Brain microvascular endothelial cell (primary cell): Measurements from ENCODE around the gene RYR2.

ENCODE experiments used
- DNase-seq: peaks from one replicate; pipeline ENCODE4 v3.0.0-alpha.2; 2020
- H3K27ac ChIP-seq: fragments of 250-450 bp; sonication (Bioruptor Pico); 2 replicates; pipeline ENCODE4 v1.5.1; 2020; ENCODE audit warnings: mild to moderate bottlenecking, moderate library complexity
- H3K27me3 ChIP-seq: fragments of 250-450 bp; sonication (Bioruptor Pico); replicated peaks from 2 replicates; pipeline ENCODE4 v1.5.1; 2020; ENCODE audit warnings: mild to moderate bottlenecking
- H3K36me3 ChIP-seq: fragments of 250-450 bp; sonication (Bioruptor Pico); replicated peaks from 2 replicates; pipeline ENCODE4 v1.5.1; 2020; ENCODE audit warnings: mild to moderate bottlenecking
- H3K4me3 ChIP-seq: 2 replicates; pipeline ENCODE4 v1.5.1; 2011; ENCODE audit warnings: low read depth, mild to moderate bottlenecking, control low read depth, low read length, moderate library complexity
- in situ Hi-C: cut with HindIII; loops from 2 replicates; pipeline ENCODE4 v1.10.0; 2017; ENCODE audit warnings: low sequenced_read_pairs, low pct_ligation_motif_present
- TF ChIP-seq, protein P1 (sequence below): IDR thresholded peaks from 2 replicates; pipeline ENCODE4 v1.5.1; 2011; ENCODE audit warnings: low read depth, mild to moderate bottlenecking, moderate library complexity, low read length, control low read depth, inconsistent platforms; ENCODE audit errors: missing control alignments

Gene RYR2

DNA sequence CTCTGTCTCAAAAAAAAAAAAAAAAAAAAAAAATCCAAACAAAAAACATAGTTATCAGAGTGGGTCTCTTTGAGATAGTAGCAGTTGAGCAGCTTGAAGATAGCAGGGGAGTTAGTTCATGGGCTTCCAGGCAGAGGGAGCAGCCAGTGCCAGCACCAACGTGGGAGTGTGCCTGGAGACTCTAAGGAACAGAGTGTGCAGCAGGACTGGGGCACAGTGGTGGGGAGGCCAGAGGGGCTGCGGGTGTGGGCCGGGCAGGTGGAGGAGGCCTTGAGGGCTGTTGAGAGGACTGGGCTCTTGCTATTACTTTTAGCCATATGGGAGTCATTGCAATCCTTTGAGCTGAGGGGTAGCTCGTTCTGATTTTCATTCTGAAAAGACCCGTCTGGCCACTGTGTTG lies 63.8 kb downstream of the RYR2 start:
- DNase-seq: no peak

DNA sequence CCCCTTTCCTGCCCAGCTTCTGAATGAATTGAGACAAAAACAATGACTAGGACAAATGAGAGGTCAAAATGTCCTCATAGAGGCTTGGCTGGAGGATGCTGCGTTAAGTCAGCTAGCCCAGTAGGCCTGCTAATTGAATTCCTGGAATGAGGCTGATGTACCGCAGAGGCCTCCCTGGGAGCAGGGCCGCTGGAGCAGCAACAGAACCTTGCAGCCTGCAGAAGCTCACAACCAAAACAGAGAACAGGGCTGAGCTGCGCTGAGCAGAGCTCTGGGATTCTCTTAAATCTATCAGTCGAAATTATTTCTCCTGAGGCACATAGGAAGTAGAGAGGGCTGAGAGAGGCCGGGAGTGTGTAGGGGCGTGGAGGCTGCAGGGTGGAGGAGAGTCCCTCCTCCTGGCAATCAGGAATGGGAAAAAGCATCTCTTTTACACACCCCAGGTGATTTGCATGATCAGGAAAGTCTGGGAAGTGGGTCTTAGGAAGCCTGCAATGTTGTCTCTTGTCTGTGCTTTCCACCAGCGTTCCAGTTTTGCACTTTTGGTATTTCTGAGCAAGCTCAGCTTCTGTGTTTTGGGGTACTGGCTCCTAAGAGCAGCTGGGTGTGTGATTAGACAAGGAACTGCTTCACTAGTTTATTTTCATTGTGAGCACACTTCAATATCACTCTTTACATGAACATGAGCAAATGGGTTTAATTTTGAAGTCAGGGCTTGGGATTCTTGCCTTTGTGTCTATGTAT lies 66.5 kb downstream of the RYR2 start:
- H3K36me3 ChIP-seq: no peaks in the 10 kb centered on the region
- no peak for DNase-seq
- in situ Hi-C loops: no loop called here
- TF ChIP-seq, protein P1, sequence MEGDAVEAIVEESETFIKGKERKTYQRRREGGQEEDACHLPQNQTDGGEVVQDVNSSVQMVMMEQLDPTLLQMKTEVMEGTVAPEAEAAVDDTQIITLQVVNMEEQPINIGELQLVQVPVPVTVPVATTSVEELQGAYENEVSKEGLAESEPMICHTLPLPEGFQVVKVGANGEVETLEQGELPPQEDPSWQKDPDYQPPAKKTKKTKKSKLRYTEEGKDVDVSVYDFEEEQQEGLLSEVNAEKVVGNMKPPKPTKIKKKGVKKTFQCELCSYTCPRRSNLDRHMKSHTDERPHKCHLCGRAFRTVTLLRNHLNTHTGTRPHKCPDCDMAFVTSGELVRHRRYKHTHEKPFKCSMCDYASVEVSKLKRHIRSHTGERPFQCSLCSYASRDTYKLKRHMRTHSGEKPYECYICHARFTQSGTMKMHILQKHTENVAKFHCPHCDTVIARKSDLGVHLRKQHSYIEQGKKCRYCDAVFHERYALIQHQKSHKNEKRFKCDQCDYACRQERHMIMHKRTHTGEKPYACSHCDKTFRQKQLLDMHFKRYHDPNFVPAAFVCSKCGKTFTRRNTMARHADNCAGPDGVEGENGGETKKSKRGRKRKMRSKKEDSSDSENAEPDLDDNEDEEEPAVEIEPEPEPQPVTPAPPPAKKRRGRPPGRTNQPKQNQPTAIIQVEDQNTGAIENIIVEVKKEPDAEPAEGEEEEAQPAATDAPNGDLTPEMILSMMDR: no peak
- H3K4me3 ChIP-seq: no peak overlapping the region
- H3K27ac ChIP-seq: no peak overlapping the region
- no peaks in the 10 kb centered on the region for H3K27me3 ChIP-seq

More for the DNA sequence above, 63.8 kb downstream of the RYR2 start:
- Histone ChIP-seq H3K27ac (no peak overlapping the region), H3K4me3 (no peak overlapping the region), H3K27me3 (no peaks in the 10 kb centered on the region), H3K36me3 (no peaks in the 10 kb centered on the region)
- TF ChIP-seq, protein P1: no peak
- in situ Hi-C loops: no loop called here

DNA sequence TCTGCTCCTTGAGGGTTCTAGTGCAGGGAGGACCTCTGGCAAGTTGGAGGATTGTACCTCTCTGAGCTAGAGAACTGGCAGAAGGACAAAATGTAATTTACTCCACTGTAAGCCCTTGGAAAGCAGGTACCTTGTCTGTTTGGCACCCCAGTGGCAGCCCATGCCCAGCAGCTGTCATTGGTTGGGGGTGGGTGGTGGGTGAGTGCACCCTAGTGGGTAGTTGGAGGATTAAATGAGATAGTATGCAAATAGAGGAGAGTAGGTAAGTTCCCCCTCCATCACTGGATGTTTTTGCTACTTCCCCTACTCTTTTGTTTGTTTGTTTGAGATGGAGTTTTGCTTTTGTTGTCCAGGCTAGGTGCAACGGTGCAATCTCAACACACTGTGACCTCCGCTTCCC lies 69.8 kb downstream of the RYR2 start:
- in situ Hi-C loops: no loop called here
- Histone ChIP-seq H3K4me3 (no peak overlapping the region), H3K27ac (no peak overlapping the region), H3K27me3 (no peaks in the 10 kb centered on the region), H3K36me3 (no peaks in the 10 kb centered on the region)
- TF ChIP-seq, protein P1: no peak
- DNase-seq: no peak

DNA sequence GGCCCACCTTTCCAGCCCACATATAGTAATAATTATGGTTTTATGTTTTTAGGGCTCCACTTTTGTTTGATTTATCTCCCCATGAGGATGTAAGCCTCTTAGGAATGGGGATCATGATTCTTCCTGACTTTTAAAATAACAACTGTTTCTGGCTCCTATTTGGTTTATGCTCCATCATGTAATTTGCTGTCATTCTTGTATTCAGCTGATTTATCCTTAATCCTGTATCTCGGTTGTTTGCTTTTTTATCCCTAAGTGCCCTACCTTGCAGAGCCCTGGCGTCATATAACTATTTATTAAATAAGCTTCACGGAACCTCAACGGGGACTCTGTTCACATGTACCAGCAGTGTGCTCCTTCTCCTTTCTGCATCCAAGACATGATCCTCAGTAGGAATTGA lies 70.7 kb downstream of the RYR2 start:
- no peak for DNase-seq
- Histone ChIP-seq H3K27ac (no peak overlapping the region), H3K36me3 (no peaks in the 10 kb centered on the region), H3K27me3 (no peaks in the 10 kb centered on the region), H3K4me3 (no peak overlapping the region)
- in situ Hi-C loops: no loop called here
- TF ChIP-seq, protein P1: no peak

DNA sequence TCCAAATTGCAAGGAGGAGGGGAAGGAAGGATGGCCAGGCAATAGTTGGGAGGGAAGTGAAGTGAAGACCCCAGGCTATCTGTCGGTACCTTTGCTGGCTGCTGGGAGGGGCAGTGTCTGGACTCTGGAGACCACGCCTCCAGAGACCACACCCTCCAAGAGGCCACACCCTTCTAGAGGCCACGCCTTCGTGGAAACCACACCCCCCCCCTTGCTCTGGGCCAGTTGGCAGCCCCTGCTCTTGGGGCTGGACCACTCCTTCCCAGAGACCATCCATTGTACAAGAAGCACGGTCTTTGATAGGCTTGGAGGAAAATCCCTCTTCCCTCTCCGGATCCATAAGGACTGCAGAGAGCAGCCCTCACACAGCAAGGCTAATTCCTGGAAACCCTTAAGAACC lies 73.1 kb downstream of the RYR2 start:
- H3K36me3 ChIP-seq: no peaks in the 10 kb centered on the region
- no peak for DNase-seq
- TF ChIP-seq, protein P1: no peak
- H3K27me3 ChIP-seq: no peaks in the 10 kb centered on the region
- no peak overlapping the region for H3K4me3 ChIP-seq
- H3K27ac ChIP-seq: no peak overlapping the region
- in situ Hi-C loops: no loop called here

DNA sequence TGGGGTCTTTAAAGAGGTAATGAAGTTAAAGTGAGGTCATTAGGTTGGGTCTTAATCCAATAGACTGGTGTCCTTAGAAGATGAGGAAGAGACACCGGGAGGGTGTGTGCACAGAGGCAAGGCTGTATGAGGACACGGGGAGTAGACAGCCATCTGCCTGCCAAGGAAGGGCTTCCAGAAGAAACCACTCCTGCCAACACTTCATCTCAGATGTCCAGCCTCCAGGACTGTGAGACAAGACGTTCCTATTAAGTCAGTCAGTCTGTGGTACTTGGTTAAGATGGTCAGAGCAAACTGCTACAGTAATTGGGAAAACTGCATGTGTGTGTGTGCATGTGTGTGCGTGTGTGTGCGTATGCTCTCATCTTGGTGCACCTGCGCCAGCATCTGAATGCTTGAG lies 77.1 kb downstream of the RYR2 start:
- DNase-seq: no peak
- H3K36me3 ChIP-seq: no peaks in the 10 kb centered on the region
- in situ Hi-C loops: no loop called here
- no peak overlapping the region for H3K27ac ChIP-seq
- no peaks in the 10 kb centered on the region for H3K27me3 ChIP-seq
- TF ChIP-seq, protein P1: no peak
- no peak overlapping the region for H3K4me3 ChIP-seq
